BLaER1 (cell line): Measurements from ENCODE around the gene OSER1.

Source experiments
- H3K27ac ChIP-seq: shearing (Covaris generic); formaldehyde crosslinking; 2 replicates; pipeline ENCODE4 v1.8.1; 2022
- H3K27me3 ChIP-seq: shearing (Covaris generic); formaldehyde crosslinking; 2 replicates; pipeline ENCODE4 v1.8.1; 2022
- H3K36me3 ChIP-seq: shearing (Covaris generic); formaldehyde crosslinking; 2 replicates; pipeline ENCODE4 v1.8.1; 2022
- H3K4me1 ChIP-seq: shearing (Covaris generic); formaldehyde crosslinking; 2 replicates; pipeline ENCODE4 v1.8.1; 2022
- H3K4me2 ChIP-seq: shearing (Covaris generic); formaldehyde crosslinking; 2 replicates; pipeline ENCODE4 v1.8.1; 2022
- H3K4me3 ChIP-seq: shearing (Covaris generic); formaldehyde crosslinking; 2 replicates; pipeline ENCODE4 v1.8.1; 2022
- H3K9ac ChIP-seq: shearing (Covaris generic); formaldehyde crosslinking; 2 replicates; pipeline ENCODE4 v1.8.1; 2022
- H3K9me3 ChIP-seq: shearing (Covaris generic); formaldehyde crosslinking; 2 replicates; pipeline ENCODE4 v1.8.1; 2022
- H4K20me1 ChIP-seq: shearing (Covaris generic); formaldehyde crosslinking; 2 replicates; pipeline ENCODE4 v1.8.1; 2022
- Cebpa-rat ChIP-seq: shearing (Covaris generic); IDR thresholded peaks from 2 replicates; pipeline ENCODE4 v1.8.1; 2022

OSER1 gene

GRCh38 chr20:44228465-44229258, 18.1 kb upstream of the OSER1 start:
- Histone ChIP-seq H3K27ac (no peak overlapping the region), H3K27me3 (no peaks in the 10 kb centered on the region), H3K36me3 (no peaks in the 10 kb centered on the region), H3K9ac (no peak overlapping the region), H3K9me3 (no peaks in the 10 kb centered on the region), H4K20me1 (no peaks in the 10 kb centered on the region), H3K4me1 (peaks cover 4% of the 10 kb centered on the region; the same call in 1 of the 2 replicates), H3K4me2 (no peak overlapping the region), H3K4me3 (no peak overlapping the region)
- no peak for TF ChIP-seq Cebpa-rat

- Histone ChIP-seq H3K4me2 (no peak overlapping the region), H3K27ac (no peak overlapping the region), H3K36me3 (no peaks in the 10 kb centered on the region), H3K9me3 (no peaks in the 10 kb centered on the region), H3K4me1 (peaks cover 4% of the 10 kb centered on the region; the same call in 1 of the 2 replicates), H3K4me3 (no peak overlapping the region), H3K9ac (no peak overlapping the region), H3K27me3 (no peaks in the 10 kb centered on the region), H4K20me1 (peaks cover 7% of the 10 kb centered on the region; the same call in 1 of the 2 replicates)
- no peak for TF ChIP-seq Cebpa-rat
Measured at GRCh38 chr20:44224637-44225036, 14.1 kb upstream of the OSER1 start.

- H4K20me1 ChIP-seq, result peaks cover 7% of the 10 kb centered on the region; the same call in 1 of the 2 replicates
- H3K36me3 ChIP-seq, result no peaks in the 10 kb centered on the region
- H3K4me1 ChIP-seq, result peaks cover 13% of the 10 kb centered on the region
- H3K9ac ChIP-seq, result no peak overlapping the region
- no peaks in the 10 kb centered on the region for H3K27me3 ChIP-seq
- no peaks in the 10 kb centered on the region for H3K9me3 ChIP-seq
- H3K4me2 ChIP-seq, result no peak overlapping the region
- no peak overlapping the region for H3K4me3 ChIP-seq
- no peak for TF ChIP-seq Cebpa-rat
- no peak overlapping the region for H3K27ac ChIP-seq
Measured at GRCh38 chr20:44223721-44224120, 13.2 kb upstream of the OSER1 start.

GRCh38 chr20:44222633-44223368, 12.2 kb upstream of the OSER1 start:
- no peaks in the 10 kb centered on the region for H3K27me3 ChIP-seq
- H4K20me1 ChIP-seq, result peaks cover 7% of the 10 kb centered on the region; the same call in 1 of the 2 replicates
- H3K4me2 ChIP-seq, result no peak overlapping the region
- no peaks in the 10 kb centered on the region for H3K36me3 ChIP-seq
- no peak overlapping the region for H3K27ac ChIP-seq
- no peak for TF ChIP-seq Cebpa-rat
- no peak overlapping the region for H3K9ac ChIP-seq
- no peaks in the 10 kb centered on the region for H3K9me3 ChIP-seq
- H3K4me1 ChIP-seq, result peaks cover 22% of the 10 kb centered on the region
- no peak overlapping the region for H3K4me3 ChIP-seq

GRCh38 chr20:44222027-44222426, 11.5 kb upstream of the OSER1 start:
- TF ChIP-seq Cebpa-rat, result no peak

GRCh38 chr20:44221368-44221954, 10.9 kb upstream of the OSER1 start:
- Histone ChIP-seq H3K4me3 (no peak overlapping the region), H3K9ac (no peak overlapping the region), H3K4me1 (peaks cover 27% of the 10 kb centered on the region), H3K36me3 (peaks cover 2% of the 10 kb centered on the region; the same call in 1 of the 2 replicates), H3K4me2 (no peak overlapping the region), H3K27me3 (no peaks in the 10 kb centered on the region), H3K27ac (no peak overlapping the region), H4K20me1 (peaks cover 7% of the 10 kb centered on the region; the same call in 1 of the 2 replicates), H3K9me3 (no peaks in the 10 kb centered on the region)
- TF ChIP-seq Cebpa-rat, result no peak

More at GRCh38 chr20:44222027-44222426, 11.5 kb upstream of the OSER1 start:
- no peak overlapping the region for H3K4me2 ChIP-seq
- no peak overlapping the region for H3K9ac ChIP-seq
- no peaks in the 10 kb centered on the region for H3K9me3 ChIP-seq
- no peak overlapping the region for H3K4me3 ChIP-seq
- H3K4me1 ChIP-seq, result peaks cover 27% of the 10 kb centered on the region
- H3K36me3 ChIP-seq, result no peaks in the 10 kb centered on the region
- H3K27me3 ChIP-seq, result no peaks in the 10 kb centered on the region
- H3K27ac ChIP-seq, result no peak overlapping the region
- peaks cover 7% of the 10 kb centered on the region; the same call in 1 of the 2 replicates for H4K20me1 ChIP-seq

- H3K4me3 ChIP-seq, result no peak overlapping the region
- no peak overlapping the region for H3K4me2 ChIP-seq
- H4K20me1 ChIP-seq, result peaks cover 7% of the 10 kb centered on the region; the same call in 1 of the 2 replicates
- no peaks in the 10 kb centered on the region for H3K9me3 ChIP-seq
- no peak overlapping the region for H3K27ac ChIP-seq
- H3K9ac ChIP-seq, result no peak overlapping the region
- TF ChIP-seq Cebpa-rat, result no peak
- H3K36me3 ChIP-seq, result peaks cover 5% of the 10 kb centered on the region; the same call in 1 of the 2 replicates
- no peaks in the 10 kb centered on the region for H3K27me3 ChIP-seq
- H3K4me1 ChIP-seq, result peaks cover 23% of the 10 kb centered on the region
Measured at GRCh38 chr20:44219791-44220190, 9.2 kb upstream of the OSER1 start.

GRCh38 chr20:44219170-44219730, 8.7 kb upstream of the OSER1 start:
- H3K9me3 ChIP-seq, result no peaks in the 10 kb centered on the region
- no peak for TF ChIP-seq Cebpa-rat
- H4K20me1 ChIP-seq, result peaks cover 7% of the 10 kb centered on the region; the same call in 1 of the 2 replicates
- peaks cover 5% of the 10 kb centered on the region; the same call in 1 of the 2 replicates for H3K36me3 ChIP-seq
- H3K27ac ChIP-seq, result no peak overlapping the region
- no peaks in the 10 kb centered on the region for H3K27me3 ChIP-seq
- H3K9ac ChIP-seq, result no peak overlapping the region
- 0 out of 2 replicates have a peak overlapping the region, but pooled peaks have one; percentile 57 for H3K4me2 ChIP-seq
- H3K4me3 ChIP-seq, result no peak overlapping the region
- peaks cover 23% of the 10 kb centered on the region for H3K4me1 ChIP-seq

GRCh38 chr20:44218446-44218845, 7.9 kb upstream of the OSER1 start:
- peaks cover 7% of the 10 kb centered on the region; the same call in 1 of the 2 replicates for H4K20me1 ChIP-seq
- H3K36me3 ChIP-seq, result peaks cover 5% of the 10 kb centered on the region; the same call in 1 of the 2 replicates
- no peaks in the 10 kb centered on the region for H3K27me3 ChIP-seq
- H3K27ac ChIP-seq, result no peak overlapping the region
- H3K9me3 ChIP-seq, result no peaks in the 10 kb centered on the region
- peak overlapping the region; percentile 16; the same call in 1 of the 2 replicates for H3K9ac ChIP-seq
- TF ChIP-seq Cebpa-rat, result no peak
- peak overlapping the region; percentile 57 for H3K4me2 ChIP-seq
- peaks cover 23% of the 10 kb centered on the region for H3K4me1 ChIP-seq
- no peak overlapping the region for H3K4me3 ChIP-seq
